A549 (cell line): ENCODE data around the gene EXOC7.

ENCODE experiments used
- BHLHE40 ChIP-seq: IDR thresholded peaks from 2 replicates; pipeline ENCODE4 v1.6.1; 2012; ENCODE audit warnings: low read depth, low read length, inconsistent platforms
- CEBPB ChIP-seq, 2 experiments: fragments of >200 bp in 1 of 2; sonication (Bioruptor Twin) in 1 of 2; formaldehyde crosslinking in 1 of 2; IDR thresholded peaks; 2 replicates each; pipeline ENCODE4 v1.6.1; 2012 to 2016
- CTCF ChIP-seq: fragments of >200 bp; sonication (Bioruptor Twin); formaldehyde crosslinking; IDR thresholded peaks from 3 replicates; pipeline ENCODE4 v1.5.1; 2016
- HDAC2 ChIP-seq: fragments of 200-600 bp; sonication (generic); IDR thresholded peaks from 2 replicates; pipeline ENCODE4 v1.6.1; 2016
- MAX ChIP-seq: IDR thresholded peaks from 2 replicates; pipeline ENCODE4 v1.6.1; 2012
- POLR2A ChIP-seq: IDR thresholded peaks from 2 replicates; pipeline ENCODE4 v1.6.1; 2012; ENCODE audit warnings: mild to moderate bottlenecking, low read length

DNA sequence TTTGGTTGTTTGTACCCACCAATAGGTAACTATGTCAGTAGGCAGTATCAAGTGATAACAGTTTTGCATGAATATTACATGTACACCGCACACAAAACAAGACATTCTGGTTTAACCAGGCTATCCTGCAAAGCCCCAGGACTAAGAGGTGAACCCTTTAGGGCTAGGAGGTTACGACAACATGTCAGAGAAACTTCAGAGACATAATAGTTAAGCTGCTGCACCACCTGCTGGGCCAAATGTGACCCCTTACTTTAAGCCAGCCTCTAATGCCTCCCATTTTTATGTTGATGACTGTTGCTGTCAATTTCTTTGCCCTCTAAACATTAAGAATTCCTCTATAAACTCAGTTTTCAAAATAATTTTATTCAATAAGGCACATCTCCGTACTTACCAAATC, 46.7 kb downstream of the EXOC7 start:
- TF ChIP-seq POLR2A, result no peak
- TF ChIP-seq MAX, result no peak
- TF ChIP-seq CEBPB (IDR thresholded peaks at IDR 0.05), result no peak
- no peak for TF ChIP-seq CTCF
- TF ChIP-seq HDAC2, result no peak
- no peak for TF ChIP-seq BHLHE40
